ENCODE measurements around the gene HIVEP1. TPM values are rescaled to one million over a fixed set of nuclear protein-coding genes. Genes with fewer than 3 reads are reported as not detected.

The HIVEP1 gene
- total RNA-seq, 3 donors from 2014 or later = 24.8 to 41.3 (median 27.2) TPM

DNA sequence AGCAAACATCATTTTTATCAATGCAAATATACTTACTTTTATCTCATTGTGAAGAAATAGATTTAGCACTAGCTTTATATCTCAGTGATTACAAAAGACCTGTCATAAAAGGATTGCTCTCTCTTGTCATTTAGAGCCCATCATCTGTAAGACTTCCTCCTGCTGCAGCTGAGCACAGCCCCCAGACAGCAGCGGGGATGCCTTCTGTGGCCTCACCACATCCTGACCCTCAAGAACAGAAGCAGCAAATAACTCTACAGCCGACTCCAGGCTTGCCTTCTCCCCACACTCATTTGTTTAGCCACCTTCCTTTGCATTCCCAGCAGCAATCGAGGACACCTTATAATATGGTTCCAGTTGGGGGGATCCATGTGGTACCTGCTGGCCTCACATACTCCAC is 151.0 kb downstream of the HIVEP1 start:
- Histone ChIP-seq H3K4me3 (no peak overlapping the region), H3K9me3 (no peaks in the 10 kb centered on the region), H3K27me3 (no peaks in the 10 kb centered on the region), H3K4me1 (no peaks in the 10 kb centered on the region), H3K36me3 (no peaks in the 10 kb centered on the region), H3K27ac (no peak overlapping the region)
- intact Hi-C loops (cut with DNase I; ENCODE audit: low total_unique reads) = no loop called here
- TF ChIP-seq POLR2A (IDR thresholded peaks at IDR 0.05) = no peak
- TF ChIP-seq POLR2AphosphoS5 (IDR thresholded peaks at IDR 0.05) = no peak
- TF ChIP-seq, protein P1, sequence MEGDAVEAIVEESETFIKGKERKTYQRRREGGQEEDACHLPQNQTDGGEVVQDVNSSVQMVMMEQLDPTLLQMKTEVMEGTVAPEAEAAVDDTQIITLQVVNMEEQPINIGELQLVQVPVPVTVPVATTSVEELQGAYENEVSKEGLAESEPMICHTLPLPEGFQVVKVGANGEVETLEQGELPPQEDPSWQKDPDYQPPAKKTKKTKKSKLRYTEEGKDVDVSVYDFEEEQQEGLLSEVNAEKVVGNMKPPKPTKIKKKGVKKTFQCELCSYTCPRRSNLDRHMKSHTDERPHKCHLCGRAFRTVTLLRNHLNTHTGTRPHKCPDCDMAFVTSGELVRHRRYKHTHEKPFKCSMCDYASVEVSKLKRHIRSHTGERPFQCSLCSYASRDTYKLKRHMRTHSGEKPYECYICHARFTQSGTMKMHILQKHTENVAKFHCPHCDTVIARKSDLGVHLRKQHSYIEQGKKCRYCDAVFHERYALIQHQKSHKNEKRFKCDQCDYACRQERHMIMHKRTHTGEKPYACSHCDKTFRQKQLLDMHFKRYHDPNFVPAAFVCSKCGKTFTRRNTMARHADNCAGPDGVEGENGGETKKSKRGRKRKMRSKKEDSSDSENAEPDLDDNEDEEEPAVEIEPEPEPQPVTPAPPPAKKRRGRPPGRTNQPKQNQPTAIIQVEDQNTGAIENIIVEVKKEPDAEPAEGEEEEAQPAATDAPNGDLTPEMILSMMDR (IDR thresholded peaks at IDR 0.05) = no peak
- no peak for DNase-seq (ENCODE audit: low spot score in 2 of 2)

GRCh38 chr6:12163744-12164507 is 151.8 kb downstream of the HIVEP1 start:
- no peak overlapping the region for H3K4me3 ChIP-seq
- no peak for TF ChIP-seq POLR2A (IDR thresholded peaks at IDR 0.05)
- TF ChIP-seq POLR2AphosphoS5 (IDR thresholded peaks at IDR 0.05) = no peak
- TF ChIP-seq, protein P1 (IDR thresholded peaks at IDR 0.05) = no peak
- no peaks in the 10 kb centered on the region for H3K4me1 ChIP-seq
- no peak for DNase-seq (ENCODE audit: low spot score in 2 of 2)
- H3K36me3 ChIP-seq = no peaks in the 10 kb centered on the region
- intact Hi-C loops (cut with DNase I; ENCODE audit: low total_unique reads) = no loop called here
- H3K27ac ChIP-seq = no peak overlapping the region
- H3K27me3 ChIP-seq = no peaks in the 10 kb centered on the region
- H3K9me3 ChIP-seq = no peaks in the 10 kb centered on the region

GRCh38 chr6:12164508-12164770 is 152.3 kb downstream of the HIVEP1 start:
- TF ChIP-seq, protein P1 (IDR thresholded peaks at IDR 0.05) = no peak
- TF ChIP-seq POLR2AphosphoS5 (IDR thresholded peaks at IDR 0.05) (no peak), POLR2A (IDR thresholded peaks at IDR 0.05) (no peak)
- intact Hi-C loops (cut with DNase I; ENCODE audit: low total_unique reads) = no loop called here
- DNase-seq (ENCODE audit: low spot score in 2 of 2) = no peak

GRCh38 chr6:12165297-12165696 is 153.2 kb downstream of the HIVEP1 start:
- no peaks in the 10 kb centered on the region for H3K27me3 ChIP-seq

More at GRCh38 chr6:12164508-12164770, 152.3 kb downstream of the HIVEP1 start:
- no peak overlapping the region for H3K4me3 ChIP-seq
- no peak overlapping the region for H3K27ac ChIP-seq
- no peaks in the 10 kb centered on the region for H3K27me3 ChIP-seq
- H3K36me3 ChIP-seq = no peaks in the 10 kb centered on the region
- H3K9me3 ChIP-seq = no peaks in the 10 kb centered on the region
- H3K4me1 ChIP-seq = no peaks in the 10 kb centered on the region

GRCh38 chr6:12165722-12166280 is 153.7 kb downstream of the HIVEP1 start:
- no peak for DNase-seq (ENCODE audit: low spot score in 2 of 2)
- no peak overlapping the region for H3K27ac ChIP-seq

More at GRCh38 chr6:12165297-12165696, 153.2 kb downstream of the HIVEP1 start:
- Histone ChIP-seq H3K4me3 (no peak overlapping the region), H3K36me3 (no peaks in the 10 kb centered on the region), H3K4me1 (no peaks in the 10 kb centered on the region), H3K9me3 (no peaks in the 10 kb centered on the region), H3K27ac (no peak overlapping the region)
- TF ChIP-seq, protein P1 (IDR thresholded peaks at IDR 0.05) = no peak
- TF ChIP-seq POLR2AphosphoS5 (IDR thresholded peaks at IDR 0.05) (no peak), POLR2A (IDR thresholded peaks at IDR 0.05) (no peak)
- DNase-seq (ENCODE audit: low spot score in 2 of 2) = no peak
- intact Hi-C loops (cut with DNase I; ENCODE audit: low total_unique reads) = no loop called here

More at GRCh38 chr6:12165722-12166280, 153.7 kb downstream of the HIVEP1 start:
- H3K4me1 ChIP-seq = no peaks in the 10 kb centered on the region
- no peaks in the 10 kb centered on the region for H3K27me3 ChIP-seq
- no peak overlapping the region for H3K4me3 ChIP-seq
- H3K9me3 ChIP-seq = no peaks in the 10 kb centered on the region
- TF ChIP-seq POLR2A (IDR thresholded peaks at IDR 0.05) (no peak), POLR2AphosphoS5 (IDR thresholded peaks at IDR 0.05) (no peak)
- TF ChIP-seq, protein P1 (IDR thresholded peaks at IDR 0.05) = no peak
- no peaks in the 10 kb centered on the region for H3K36me3 ChIP-seq
- intact Hi-C loops (cut with DNase I; ENCODE audit: low total_unique reads) = no loop called here
